NCI-H2107 treated with DMSO at 0.1 percent for 48 hours (cell line): ENCODE results near the gene RSRP1.
"Not testable (repeated sequence)": the region's sequence is repeated elsewhere in the genome, so short reads cannot be mapped to it uniquely, and the experiment has no call there.

ENCODE experiments used
- DNase-seq: peaks from one replicate; lab custom pipeline; 2025; ENCODE audit not compliant: unreplicated experiment; lab: John Stamatoyannopoulos, UW

The RSRP1 gene

DNA sequence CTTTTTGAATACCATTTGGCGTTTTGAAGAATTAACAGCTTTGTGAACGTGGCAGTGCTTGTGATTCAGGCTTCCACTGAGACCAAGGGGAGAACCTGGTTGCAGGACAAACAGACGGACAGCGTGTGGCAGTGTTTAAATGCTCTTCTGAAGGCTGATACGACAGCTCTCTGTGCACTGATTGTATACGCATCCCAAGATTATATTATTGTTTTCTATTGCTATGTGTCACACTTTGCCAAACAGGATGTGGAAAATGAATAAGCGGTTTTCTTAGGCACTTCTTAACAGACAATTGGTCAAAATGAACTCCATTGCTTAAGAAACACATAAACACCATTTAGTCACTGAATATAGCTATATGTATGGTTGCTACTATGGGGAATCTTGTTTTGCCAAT lies 12.6 kb upstream of the RSRP1 start:
- DNase-seq, result not testable (repeated sequence)

GRCh38 chr1:25257196-25257595 lies 9.9 kb upstream of the RSRP1 start:
- no peak for DNase-seq

DNA sequence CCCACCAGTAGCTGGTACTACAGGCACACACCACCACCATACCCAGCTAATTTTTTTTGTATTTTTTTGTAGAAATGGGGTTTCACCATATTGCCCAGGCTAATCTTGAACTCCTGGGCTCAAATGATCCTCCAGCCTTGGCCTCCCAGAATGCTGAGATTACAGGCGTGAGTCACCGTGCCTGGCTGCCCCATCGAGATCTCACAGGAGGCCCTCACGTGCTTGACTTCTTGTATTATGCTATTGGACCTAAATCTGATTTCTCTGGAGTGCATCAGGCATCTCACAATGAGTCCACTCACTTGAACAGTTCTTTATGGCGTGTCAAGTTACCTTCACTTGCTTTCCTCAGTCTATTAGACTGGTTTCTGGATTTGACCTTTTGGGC lies 9.3 kb upstream of the RSRP1 start:
- DNase-seq, result peak; percentile 54

GRCh38 chr1:25255706-25256577 lies 8.7 kb upstream of the RSRP1 start:
- DNase-seq, result no peak

DNA sequence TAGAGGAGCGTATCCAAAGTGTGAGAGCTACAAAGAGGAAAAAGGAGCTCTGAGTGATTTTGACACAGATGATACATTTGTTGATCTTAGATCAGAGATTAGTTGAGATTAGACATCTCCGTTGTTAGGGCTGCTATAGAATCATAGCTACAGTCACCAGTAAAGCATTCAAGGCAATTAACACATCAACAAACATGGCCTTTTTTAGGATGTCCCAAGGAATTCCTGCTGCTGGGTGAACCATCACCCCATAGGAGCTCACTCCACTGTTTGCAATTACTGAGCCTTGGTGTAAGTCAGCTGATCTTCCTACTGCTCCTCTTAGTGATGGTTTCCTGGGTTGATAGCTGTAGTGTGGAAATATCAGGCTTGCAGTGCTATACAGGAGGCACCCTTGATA lies 6.7 kb upstream of the RSRP1 start:
- DNase-seq, result no peak

GRCh38 chr1:25247829-25248754 lies 838 bp upstream of the RSRP1 start:
- DNase-seq, result no peak

GRCh38 chr1:25246600-25247023 lies 642 bp downstream of the RSRP1 start:
- DNase-seq, result peak; percentile 9

DNA sequence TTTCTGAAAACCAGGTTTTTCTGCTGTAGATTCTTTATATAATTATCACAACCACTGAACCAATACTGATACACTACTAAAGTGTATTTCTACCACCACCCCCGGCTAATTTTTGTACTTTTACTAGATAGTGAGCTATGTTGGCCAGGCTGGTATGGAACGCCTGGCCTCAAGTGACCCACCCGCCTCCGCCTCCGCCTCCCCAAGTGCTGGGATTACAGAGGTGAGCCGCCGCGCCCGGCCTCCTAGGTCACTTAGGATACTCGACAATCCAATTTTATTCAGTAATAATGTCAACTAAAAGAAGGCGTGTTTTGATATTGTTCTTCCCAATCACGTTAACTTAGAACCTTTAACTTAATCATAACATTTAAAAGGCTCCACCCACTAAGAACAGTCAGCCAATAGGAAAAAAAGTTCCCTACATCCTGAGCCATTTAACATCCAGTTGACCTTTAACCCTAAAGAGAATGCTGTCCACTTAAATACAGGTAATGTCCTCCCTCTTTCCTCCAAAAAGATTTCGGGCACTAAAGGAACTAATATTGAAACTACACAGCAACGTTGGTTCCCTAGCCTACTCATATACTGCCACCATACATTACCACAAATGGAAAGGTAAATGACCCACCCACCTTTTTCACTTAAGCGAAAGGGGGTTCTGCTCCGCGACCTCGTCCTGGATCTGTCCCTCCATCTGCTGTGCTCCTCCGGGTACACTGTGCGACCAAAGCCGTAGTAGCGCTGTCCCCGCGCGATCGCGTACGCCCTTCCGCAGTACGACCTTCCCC lies 1.2 kb downstream of the RSRP1 start:
- DNase-seq, result no peak

DNA sequence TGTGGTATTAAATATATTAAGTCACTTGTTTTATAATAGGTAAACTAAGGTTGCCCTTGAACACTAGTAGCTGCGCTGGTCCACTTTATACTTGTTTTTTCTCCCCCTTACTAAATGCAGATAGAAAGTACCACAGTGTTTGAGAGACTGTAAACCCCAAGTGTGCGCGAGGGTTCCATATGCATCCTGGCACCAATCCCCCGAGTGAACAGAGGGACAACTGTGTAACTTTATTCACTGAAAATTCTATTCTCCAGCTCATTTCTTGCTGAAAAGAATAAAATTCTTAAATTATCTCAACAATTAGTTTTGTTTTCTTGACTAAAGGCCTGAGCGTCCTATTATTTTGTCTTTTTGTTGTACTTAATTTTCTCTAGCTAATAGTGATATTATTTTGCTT lies 1.9 kb downstream of the RSRP1 start:
- DNase-seq, result no peak

GRCh38 chr1:25243907-25244306 lies 3.3 kb downstream of the RSRP1 start:
- no peak for DNase-seq

GRCh38 chr1:25239681-25240541 lies 7.3 kb downstream of the RSRP1 start:
- DNase-seq, result peak; percentile 95

GRCh38 chr1:25238046-25238445 lies 9.2 kb downstream of the RSRP1 start:
- no peak for DNase-seq

GRCh38 chr1:25236261-25236660 lies 11.0 kb downstream of the RSRP1 start:
- not testable (repeated sequence) for DNase-seq

- DNase-seq, result not testable (repeated sequence)
Observed at GRCh38 chr1:25235411-25235810, 11.8 kb downstream of the RSRP1 start.

- peak; percentile 13 for DNase-seq
Observed at GRCh38 chr1:25232866-25233784, 14.1 kb downstream of the RSRP1 start.

DNA sequence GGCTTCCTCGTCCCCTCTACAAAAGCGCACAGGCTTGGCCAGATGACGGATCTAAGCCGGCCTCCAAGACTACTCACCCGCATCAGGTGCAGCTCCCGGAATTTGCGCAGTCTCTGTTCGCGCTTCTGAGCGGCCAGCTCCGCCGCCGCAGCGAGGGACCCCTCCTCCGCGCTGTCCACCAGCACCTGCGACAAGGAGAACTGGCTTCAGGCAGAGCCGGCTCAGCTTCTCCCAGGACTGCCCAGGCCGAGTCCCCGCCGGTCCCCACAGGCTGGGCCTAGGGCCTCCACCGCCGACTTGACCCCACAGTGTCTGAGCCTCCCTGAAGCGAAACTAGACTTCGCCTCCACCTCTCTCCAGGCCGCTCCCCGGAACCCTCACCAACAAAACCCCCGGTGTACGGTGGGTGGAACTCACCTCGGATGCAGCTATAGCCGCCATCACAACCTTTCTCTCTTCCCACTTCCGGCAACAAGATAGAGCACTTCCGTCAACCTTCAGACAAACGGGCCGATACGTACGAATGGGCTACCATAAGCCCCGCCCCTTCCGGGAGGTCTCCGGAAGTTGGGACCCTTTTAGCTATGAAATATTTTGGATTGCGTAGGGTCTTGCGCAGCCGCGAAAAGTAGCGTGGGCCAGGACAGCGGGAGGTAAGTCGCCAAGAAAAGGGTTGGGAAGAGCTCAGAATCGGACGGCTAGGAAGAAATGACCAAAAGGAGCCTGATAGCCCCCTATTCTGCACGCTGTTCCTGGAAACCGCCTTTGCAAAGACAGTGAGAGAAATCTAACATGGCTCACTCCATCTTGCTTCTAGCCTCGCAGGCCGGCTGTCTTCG lies 15.0 kb downstream of the RSRP1 start, which contains the start of gene SYF2:
SYF2 (minus strand) TSS at position 476 of the 839 bp plus-strand sequence; CDS start at position 441, 35 bp downstream.
- DNase-seq, result peak; percentile 96

DNA sequence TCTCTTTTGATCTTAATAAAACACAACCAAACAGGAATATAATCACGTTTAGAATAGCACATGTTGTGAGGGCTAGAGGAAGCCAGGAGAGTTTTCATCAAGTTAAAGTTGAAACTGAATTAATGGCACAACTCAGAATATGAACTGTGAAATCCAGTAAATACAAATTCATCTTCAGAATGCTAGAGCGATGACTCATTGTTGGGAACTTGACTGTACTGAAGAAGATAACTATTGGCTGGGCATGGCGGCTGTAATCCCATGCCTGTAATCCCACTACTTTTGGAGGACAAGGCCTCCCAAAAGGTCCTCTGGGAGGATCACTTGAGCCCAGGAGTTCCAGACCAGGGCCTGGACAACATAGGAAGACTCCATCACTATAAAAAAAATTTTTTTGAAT lies 23.8 kb downstream of the RSRP1 start:
- DNase-seq, result no peak

- DNase-seq, result no peak
Observed at GRCh38 chr1:25222606-25223005, 24.6 kb downstream of the RSRP1 start.
